ENCODE measurements around the gene NAT10.

NAT10 gene

GRCh38 chr11:34162493-34162820, 57.0 kb downstream of the NAT10 start:
- H3K36me3 ChIP-seq (ENCODE audit: insufficient read depth, low read length), result peaks cover 71% of the 10 kb centered on the region; the same call in 1 of the 2 replicates
- TF ChIP-seq POLR2AphosphoS5 (IDR thresholded peaks at IDR 0.05; ENCODE audit: borderline replicate concordance, low read depth, low read length) (no peak), EZH2 (IDR thresholded peaks at IDR 0.05) (no peak), FOXP2 (optimal IDR thresholded peaks at IDR 0.05; ENCODE audit: control extremely low read depth, extremely low read length, insufficient read depth) (no peak)
- no peak for DNase-seq (ENCODE audit: low read depth, low spot score)
- H3K4me3 ChIP-seq, result no peak overlapping the region
- no peak overlapping the region for H3K27ac ChIP-seq
- no peak overlapping the region for H3K9ac ChIP-seq (ENCODE audit: insufficient read length)
- H3K9me3 ChIP-seq (ENCODE audit: low read depth, low read length), result no peaks in the 10 kb centered on the region

- Histone ChIP-seq H3K36me3 (ENCODE audit: insufficient read depth, low read length) (peaks cover 71% of the 10 kb centered on the region; the same call in 1 of the 2 replicates), H3K9me3 (ENCODE audit: low read depth, low read length) (no peaks in the 10 kb centered on the region), H3K9ac (ENCODE audit: insufficient read length) (no peak overlapping the region), H3K27ac (no peak overlapping the region), H3K4me3 (no peak overlapping the region)
- no peak for DNase-seq (ENCODE audit: low read depth, low spot score)
- TF ChIP-seq EZH2 (IDR thresholded peaks at IDR 0.05) (no peak), FOXP2 (optimal IDR thresholded peaks at IDR 0.05; ENCODE audit: control extremely low read depth, extremely low read length, insufficient read depth) (no peak), POLR2AphosphoS5 (IDR thresholded peaks at IDR 0.05; ENCODE audit: borderline replicate concordance, low read depth, low read length) (no peak)
Observed at GRCh38 chr11:34162856-34163255, 57.4 kb downstream of the NAT10 start.

- H3K4me3 ChIP-seq, result no peak overlapping the region
- DNase-seq (ENCODE audit: low read depth, low spot score), result no peak
- no peak overlapping the region for H3K9ac ChIP-seq (ENCODE audit: insufficient read length)
- no peak for TF ChIP-seq EZH2 (IDR thresholded peaks at IDR 0.05)
- no peak for TF ChIP-seq POLR2AphosphoS5 (IDR thresholded peaks at IDR 0.05; ENCODE audit: borderline replicate concordance, low read depth, low read length)
- TF ChIP-seq FOXP2 (optimal IDR thresholded peaks at IDR 0.05; ENCODE audit: control extremely low read depth, extremely low read length, insufficient read depth), result no peak
- no peaks in the 10 kb centered on the region for H3K9me3 ChIP-seq (ENCODE audit: low read depth, low read length)
- no peak overlapping the region for H3K27ac ChIP-seq
- H3K36me3 ChIP-seq (ENCODE audit: insufficient read depth, low read length), result peaks cover 69% of the 10 kb centered on the region
Observed at GRCh38 chr11:34165121-34165520, 59.7 kb downstream of the NAT10 start.

- no peak overlapping the region for H3K4me3 ChIP-seq
- DNase-seq (ENCODE audit: low read depth, low spot score), result no peak
- H3K27ac ChIP-seq, result no peak overlapping the region
- no peak for TF ChIP-seq EZH2 (IDR thresholded peaks at IDR 0.05)
- no peak for TF ChIP-seq POLR2AphosphoS5 (IDR thresholded peaks at IDR 0.05; ENCODE audit: borderline replicate concordance, low read depth, low read length)
- no peak for TF ChIP-seq FOXP2 (optimal IDR thresholded peaks at IDR 0.05; ENCODE audit: control extremely low read depth, extremely low read length, insufficient read depth)
- H3K9me3 ChIP-seq (ENCODE audit: low read depth, low read length), result no peaks in the 10 kb centered on the region
- peaks cover 72% of the 10 kb centered on the region for H3K36me3 ChIP-seq (ENCODE audit: insufficient read depth, low read length)
- no peak overlapping the region for H3K9ac ChIP-seq (ENCODE audit: insufficient read length)
Observed at GRCh38 chr11:34165786-34166555, 60.5 kb downstream of the NAT10 start.

- DNase-seq (ENCODE audit: low read depth, low spot score), result no peak
- H3K9ac ChIP-seq (ENCODE audit: insufficient read length), result no peak overlapping the region
- no peak overlapping the region for H3K4me3 ChIP-seq
- TF ChIP-seq EZH2 (IDR thresholded peaks at IDR 0.05) (no peak), POLR2AphosphoS5 (IDR thresholded peaks at IDR 0.05; ENCODE audit: borderline replicate concordance, low read depth, low read length) (no peak), FOXP2 (optimal IDR thresholded peaks at IDR 0.05; ENCODE audit: control extremely low read depth, extremely low read length, insufficient read depth) (no peak)
- peaks cover 62% of the 10 kb centered on the region for H3K36me3 ChIP-seq (ENCODE audit: insufficient read depth, low read length)
- H3K27ac ChIP-seq, result no peak overlapping the region
- no peaks in the 10 kb centered on the region for H3K9me3 ChIP-seq (ENCODE audit: low read depth, low read length)
Observed at GRCh38 chr11:34166806-34167740, 61.6 kb downstream of the NAT10 start.

GRCh38 chr11:34167961-34168360, 62.5 kb downstream of the NAT10 start:
- Histone ChIP-seq H3K36me3 (ENCODE audit: insufficient read depth, low read length) (peaks cover 53% of the 10 kb centered on the region), H3K27ac (no peak overlapping the region), H3K9ac (ENCODE audit: insufficient read length) (no peak overlapping the region), H3K9me3 (ENCODE audit: low read depth, low read length) (no peaks in the 10 kb centered on the region), H3K4me3 (no peak overlapping the region)
- TF ChIP-seq EZH2 (IDR thresholded peaks at IDR 0.05), result no peak
- no peak for TF ChIP-seq FOXP2 (optimal IDR thresholded peaks at IDR 0.05; ENCODE audit: control extremely low read depth, extremely low read length, insufficient read depth)
- TF ChIP-seq POLR2AphosphoS5 (IDR thresholded peaks at IDR 0.05; ENCODE audit: borderline replicate concordance, low read depth, low read length), result no peak
- DNase-seq (ENCODE audit: low read depth, low spot score), result no peak

- DNase-seq (ENCODE audit: low read depth, low spot score), result no peak
- no peak for TF ChIP-seq EZH2 (IDR thresholded peaks at IDR 0.05)
- no peak for TF ChIP-seq POLR2AphosphoS5 (IDR thresholded peaks at IDR 0.05; ENCODE audit: borderline replicate concordance, low read depth, low read length)
- TF ChIP-seq FOXP2 (optimal IDR thresholded peaks at IDR 0.05; ENCODE audit: control extremely low read depth, extremely low read length, insufficient read depth), result no peak
Observed at GRCh38 chr11:34168642-34169420, 63.4 kb downstream of the NAT10 start.

More at GRCh38 chr11:34168642-34169420, 63.4 kb downstream of the NAT10 start:
- Histone ChIP-seq H3K9ac (ENCODE audit: insufficient read length) (no peak overlapping the region), H3K36me3 (ENCODE audit: insufficient read depth, low read length) (peaks cover 46% of the 10 kb centered on the region), H3K4me3 (no peak overlapping the region), H3K27ac (no peak overlapping the region), H3K9me3 (ENCODE audit: low read depth, low read length) (no peaks in the 10 kb centered on the region)

Data from SK-N-MC (cell line).